ENCODE results near the gene RPL10.

The RPL10 gene

DNA sequence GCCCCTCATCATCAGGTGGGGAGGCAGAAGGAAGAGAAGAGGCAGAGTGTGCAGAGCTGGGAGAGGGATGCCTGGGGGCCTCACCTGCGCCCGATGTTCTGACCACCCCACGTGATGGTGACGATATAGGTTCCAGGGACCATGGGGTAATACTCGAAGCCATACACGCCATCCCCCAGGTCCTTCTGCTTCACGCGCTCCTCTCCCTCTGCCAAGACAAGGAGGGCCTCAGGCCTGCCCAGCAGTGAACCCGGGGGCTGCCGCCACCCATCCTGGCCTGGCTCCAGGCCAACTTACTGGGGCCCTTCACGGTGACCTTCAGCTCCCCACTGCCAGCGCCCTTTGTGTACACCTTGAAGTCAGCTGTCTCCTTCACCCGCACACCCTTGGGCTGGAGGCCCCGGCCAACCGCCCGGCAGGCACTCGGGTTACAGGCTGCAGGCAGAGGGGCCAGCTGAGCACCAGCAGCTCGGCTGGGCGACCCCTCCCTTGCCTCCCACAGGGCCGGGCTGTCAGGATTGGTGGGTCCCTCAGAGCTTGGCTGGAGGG, 33.1 kb upstream of the RPL10 start:
- Mint-ChIP-seq H3K27ac (no peak overlapping the region), H3K36me3 (ENCODE audit: low read depth) (peaks cover 33% of the 10 kb centered on the region)

DNA sequence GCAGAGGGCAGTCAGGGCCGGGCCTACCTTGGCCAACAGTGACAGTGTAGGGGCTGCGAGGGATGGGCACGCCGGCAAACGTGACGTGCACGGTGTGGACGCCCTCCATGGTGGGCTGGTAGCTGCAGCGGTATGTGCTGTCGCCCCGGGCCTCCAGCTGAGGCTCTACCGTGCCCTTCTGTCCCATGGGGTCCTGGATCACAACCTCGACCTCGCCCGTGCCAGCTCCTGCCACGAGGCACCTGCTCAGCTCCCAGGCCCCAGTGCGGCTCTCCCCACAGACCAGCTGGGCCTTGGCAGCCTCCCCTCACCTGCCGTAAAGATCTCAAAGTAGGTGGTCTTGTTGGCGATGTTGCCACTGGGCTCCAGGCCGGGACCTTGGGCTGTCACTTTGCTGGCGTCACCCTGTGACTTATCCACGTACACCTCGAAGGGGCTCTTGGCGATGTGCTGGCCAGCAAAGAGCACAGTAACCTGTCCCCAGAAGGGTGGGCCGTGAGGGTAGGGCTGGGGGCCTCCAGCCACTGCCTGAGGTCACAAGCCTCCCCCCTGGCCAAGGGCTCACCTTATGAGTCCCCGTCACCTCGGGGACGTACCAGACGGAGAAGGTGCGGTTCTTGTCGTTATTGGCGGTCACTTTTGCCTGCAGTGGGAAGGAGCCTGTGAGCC, 32.0 kb upstream of the RPL10 start:
- Mint-ChIP-seq H3K36me3 (ENCODE audit: low read depth) (peaks cover 29% of the 10 kb centered on the region), H3K9me3 (peaks cover 5% of the 10 kb centered on the region), H3K4me1 (no peaks in the 10 kb centered on the region), H3K27ac (no peak overlapping the region), H3K4me3 (no peak overlapping the region), H3K27me3 (ENCODE audit: low read depth) (no peaks in the 10 kb centered on the region)
- TF ChIP-seq, protein P1, sequence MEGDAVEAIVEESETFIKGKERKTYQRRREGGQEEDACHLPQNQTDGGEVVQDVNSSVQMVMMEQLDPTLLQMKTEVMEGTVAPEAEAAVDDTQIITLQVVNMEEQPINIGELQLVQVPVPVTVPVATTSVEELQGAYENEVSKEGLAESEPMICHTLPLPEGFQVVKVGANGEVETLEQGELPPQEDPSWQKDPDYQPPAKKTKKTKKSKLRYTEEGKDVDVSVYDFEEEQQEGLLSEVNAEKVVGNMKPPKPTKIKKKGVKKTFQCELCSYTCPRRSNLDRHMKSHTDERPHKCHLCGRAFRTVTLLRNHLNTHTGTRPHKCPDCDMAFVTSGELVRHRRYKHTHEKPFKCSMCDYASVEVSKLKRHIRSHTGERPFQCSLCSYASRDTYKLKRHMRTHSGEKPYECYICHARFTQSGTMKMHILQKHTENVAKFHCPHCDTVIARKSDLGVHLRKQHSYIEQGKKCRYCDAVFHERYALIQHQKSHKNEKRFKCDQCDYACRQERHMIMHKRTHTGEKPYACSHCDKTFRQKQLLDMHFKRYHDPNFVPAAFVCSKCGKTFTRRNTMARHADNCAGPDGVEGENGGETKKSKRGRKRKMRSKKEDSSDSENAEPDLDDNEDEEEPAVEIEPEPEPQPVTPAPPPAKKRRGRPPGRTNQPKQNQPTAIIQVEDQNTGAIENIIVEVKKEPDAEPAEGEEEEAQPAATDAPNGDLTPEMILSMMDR (IDR thresholded peaks at IDR 0.05; ENCODE audit: unreplicated experiment in 3 of 3), result no peak

More for the DNA sequence above, 33.1 kb upstream of the RPL10 start:
- Mint-ChIP-seq H3K4me3 (no peak overlapping the region), H3K27me3 (ENCODE audit: low read depth) (no peaks in the 10 kb centered on the region), H3K9me3 (peaks cover 5% of the 10 kb centered on the region), H3K4me1 (no peaks in the 10 kb centered on the region)
- TF ChIP-seq, protein P1 (IDR thresholded peaks at IDR 0.05; ENCODE audit: unreplicated experiment in 3 of 3), result no peak

DNA sequence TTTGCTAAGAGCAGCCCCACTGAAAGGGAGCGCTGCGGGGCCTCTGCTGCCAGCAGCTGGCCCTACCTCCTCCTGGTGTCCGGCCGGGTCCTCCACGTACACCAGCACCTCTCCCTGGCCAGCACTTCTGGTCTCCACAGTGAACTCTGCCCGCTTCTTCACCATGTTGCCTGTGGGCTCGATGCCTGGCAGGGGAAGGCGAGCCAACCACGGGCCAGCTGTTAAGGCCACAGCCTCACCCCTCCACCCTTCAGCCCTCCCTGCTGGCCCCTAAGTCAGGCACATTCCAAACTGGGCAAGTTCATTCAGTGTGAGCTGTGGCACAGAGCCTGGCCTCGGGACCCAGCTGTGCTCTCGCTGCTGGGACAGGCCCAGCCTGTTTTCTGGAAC, 31.5 kb upstream of the RPL10 start:
- H3K4me3 Mint-ChIP-seq, result no peak overlapping the region
- TF ChIP-seq, protein P1 (IDR thresholded peaks at IDR 0.05; ENCODE audit: unreplicated experiment in 3 of 3), result no peak
- H3K9me3 Mint-ChIP-seq, result peaks cover 5% of the 10 kb centered on the region
- peaks cover 29% of the 10 kb centered on the region for H3K36me3 Mint-ChIP-seq (ENCODE audit: low read depth)
- no peak overlapping the region for H3K27ac Mint-ChIP-seq
- no peaks in the 10 kb centered on the region for H3K4me1 Mint-ChIP-seq
- no peaks in the 10 kb centered on the region for H3K27me3 Mint-ChIP-seq (ENCODE audit: low read depth)

DNA sequence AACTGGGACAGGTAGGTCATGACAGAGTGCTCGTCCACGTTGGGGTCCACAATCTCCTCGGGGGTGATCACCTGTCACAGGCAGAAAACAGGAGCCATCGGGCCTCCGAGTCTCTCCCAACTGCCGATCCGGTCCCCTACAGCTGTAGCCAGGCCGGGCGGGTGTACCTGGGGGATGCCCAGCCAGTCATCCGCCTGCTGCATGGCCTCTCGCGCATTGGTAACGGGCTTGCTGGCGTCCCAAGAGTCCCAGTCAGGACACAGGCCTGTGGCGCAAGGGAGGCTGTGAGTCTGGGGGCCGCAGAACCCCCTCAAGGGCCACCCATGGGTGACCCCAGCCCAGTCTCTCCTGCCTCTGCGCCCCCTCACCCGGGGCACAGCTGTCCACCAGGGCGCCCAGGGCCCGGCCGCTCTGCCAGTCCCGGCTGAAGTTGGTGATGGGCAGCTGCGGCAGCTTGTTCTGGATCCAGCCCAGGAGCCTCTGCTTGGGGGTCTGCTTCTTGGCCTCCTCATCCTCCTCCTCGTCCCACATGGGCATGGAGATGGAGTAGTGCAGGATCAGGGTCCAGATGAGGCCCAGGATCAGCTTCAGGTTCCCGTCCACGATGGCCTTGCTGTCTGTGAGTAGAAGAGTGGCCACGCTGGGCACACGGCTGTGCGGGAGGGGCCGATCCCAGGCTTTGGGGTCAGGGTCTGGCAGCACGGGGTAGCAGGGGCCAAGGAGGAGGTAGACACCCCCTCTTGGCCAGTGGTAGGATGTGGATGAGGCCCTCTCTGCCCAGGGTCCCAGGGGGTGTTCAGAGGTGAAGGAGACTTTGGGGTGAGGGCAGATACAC, 30.5 kb upstream of the RPL10 start:
- peak overlapping the region; percentile 77 to 97 (median 95) for H3K4me3 Mint-ChIP-seq
- no peaks in the 10 kb centered on the region for H3K27me3 Mint-ChIP-seq (ENCODE audit: low read depth)
- H3K9me3 Mint-ChIP-seq, result peaks cover 5% of the 10 kb centered on the region
- H3K4me1 Mint-ChIP-seq, result no peaks in the 10 kb centered on the region
- peak overlapping the region in 1 of 3 experiments; percentile 48 for H3K27ac Mint-ChIP-seq
- TF ChIP-seq, protein P1 (IDR thresholded peaks at IDR 0.05; ENCODE audit: unreplicated experiment in 3 of 3), result no peak
- peaks cover 27% of the 10 kb centered on the region for H3K36me3 Mint-ChIP-seq (ENCODE audit: low read depth)

DNA sequence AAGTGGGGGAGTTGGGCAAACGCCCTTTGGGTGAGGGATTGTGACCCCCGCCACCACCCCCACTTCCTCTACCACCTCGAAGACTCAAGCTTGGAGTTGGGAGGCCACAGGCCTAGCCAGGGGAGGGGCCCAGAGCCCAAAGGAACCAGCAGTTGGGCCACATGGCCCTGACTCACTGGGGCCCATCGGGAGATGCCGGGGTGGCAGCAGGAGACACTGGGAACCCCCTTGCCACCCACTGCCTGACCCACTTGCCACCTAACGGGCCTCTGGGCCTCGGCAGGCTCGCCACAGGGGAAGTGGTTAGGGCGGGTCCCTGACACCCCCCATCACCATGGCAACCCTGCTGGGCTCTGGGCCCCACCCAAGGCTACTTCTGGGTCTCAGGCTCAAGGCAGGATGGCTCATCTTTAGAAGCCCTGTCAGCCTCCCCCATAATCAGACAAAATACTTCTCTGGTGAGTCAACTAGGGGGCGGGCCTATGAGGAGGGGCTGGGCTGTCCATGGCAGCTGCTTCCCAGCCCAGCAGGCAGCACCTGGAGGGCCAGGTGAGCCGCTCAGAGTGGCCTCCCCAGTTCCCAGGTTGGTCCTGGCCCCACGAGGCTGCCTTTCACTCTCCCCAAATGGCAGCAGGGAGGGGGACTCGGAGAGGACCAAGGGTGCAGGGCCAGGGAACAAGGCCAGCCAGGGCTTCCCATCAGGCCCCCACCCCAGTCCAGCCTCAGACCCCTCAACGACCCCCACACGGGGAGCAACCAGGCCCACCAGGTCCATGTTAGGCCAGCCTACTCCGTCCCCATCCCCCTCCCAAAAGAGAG, 29.3 kb upstream of the RPL10 start:
- Mint-ChIP-seq H3K27ac (peak overlapping the region in 2 of 3 experiments; percentile 43 to 97), H3K36me3 (ENCODE audit: low read depth) (peaks cover 21% of the 10 kb centered on the region), H3K4me1 (peaks cover 5% of the 10 kb centered on the region), H3K27me3 (ENCODE audit: low read depth) (no peaks in the 10 kb centered on the region), H3K9me3 (peaks cover 5% of the 10 kb centered on the region), H3K4me3 (peak overlapping the region; percentile 89 to 97 (median 95))
- TF ChIP-seq, protein P1 (IDR thresholded peaks at IDR 0.05; ENCODE audit: unreplicated experiment in 3 of 3), result no peak

All from nephron (organoid).